IPS-20b (cell line): ENCODE measurements around the gene AFG3L2.

Source experiments
- H3K27ac ChIP-seq: one replicate; pipeline ENCODE4 v1.5.1; 2013; ENCODE audit warnings: low read length
- H3K27me3 ChIP-seq: 2 replicates; pipeline ENCODE4 v1.6.1; 2013; ENCODE audit warnings: mild to moderate bottlenecking, low read length, inconsistent platforms; ENCODE audit not compliant: insufficient read depth
- H3K36me3 ChIP-seq: 2 replicates; pipeline ENCODE4 v1.6.1; 2013; ENCODE audit warnings: low read depth, mild to moderate bottlenecking, inconsistent platforms, low read length, moderate library complexity; ENCODE audit not compliant: insufficient read depth
- H3K4me1 ChIP-seq: 2 replicates; pipeline ENCODE4 v1.6.1; 2013; ENCODE audit warnings: mild to moderate bottlenecking, control low read depth, inconsistent platforms, low read length, moderate library complexity; ENCODE audit not compliant: insufficient read depth
- H3K4me3 ChIP-seq: 2 replicates; pipeline ENCODE4 v1.5.1; 2013; ENCODE audit warnings: mild to moderate bottlenecking, low read length, inconsistent platforms
- H3K9ac ChIP-seq: 2 replicates; pipeline ENCODE4 v1.6.1; 2013; ENCODE audit warnings: low read depth, mild to moderate bottlenecking, inconsistent platforms, low read length, moderate library complexity
- H3K9me3 ChIP-seq: 2 replicates; pipeline ENCODE4 v1.6.1; 2013; ENCODE audit warnings: mild to moderate bottlenecking, low read depth, low read length, inconsistent platforms; ENCODE audit not compliant: insufficient read depth

Gene AFG3L2

DNA sequence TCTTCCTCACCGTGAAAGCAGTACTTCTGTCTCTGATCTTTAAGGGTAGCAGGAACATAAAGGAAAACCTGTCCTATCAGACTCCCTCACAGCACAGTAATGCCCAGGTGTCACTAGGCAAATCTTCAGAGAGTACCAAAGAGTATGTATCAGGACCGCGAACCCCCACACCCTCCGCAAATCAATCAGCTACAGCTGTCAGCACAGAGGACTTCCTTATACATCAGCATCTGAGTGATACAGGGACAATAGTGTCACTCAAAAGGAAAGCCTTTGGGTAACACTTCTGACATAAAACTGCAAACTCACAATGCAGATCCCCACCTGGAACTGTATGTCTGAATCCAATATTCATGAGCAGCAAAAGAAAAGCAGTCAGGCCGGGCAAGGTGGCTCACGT is 2.6 kb downstream of the AFG3L2 start:
- peaks cover 9% of the 10 kb centered on the region; the same call in 1 of the 2 replicates for H3K36me3 ChIP-seq
- no peaks in the 10 kb centered on the region for H3K9me3 ChIP-seq
- no peaks in the 10 kb centered on the region for H3K27me3 ChIP-seq
- no peak overlapping the region for H3K9ac ChIP-seq
- H3K4me3 ChIP-seq, result no peak overlapping the region
- H3K27ac ChIP-seq, result no peak overlapping the region
- H3K4me1 ChIP-seq, result peaks cover 9% of the 10 kb centered on the region; the same call in 1 of the 2 replicates

DNA sequence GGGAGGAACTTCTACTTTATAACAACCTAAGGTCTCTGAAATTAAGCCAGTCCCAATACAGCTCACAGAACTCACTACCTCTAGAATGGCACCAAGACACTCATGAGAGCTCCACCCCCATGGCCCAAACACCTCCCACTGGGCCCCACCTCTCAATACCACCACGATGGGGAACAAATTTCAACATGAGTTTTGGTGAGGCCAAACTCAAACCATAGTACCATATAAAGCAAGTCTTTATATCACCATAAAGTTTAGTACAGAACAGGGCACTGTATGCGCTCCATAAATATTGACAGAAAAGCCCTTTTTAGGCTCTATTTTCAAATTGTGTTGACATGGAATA is 3.3 kb downstream of the AFG3L2 start:
- Histone ChIP-seq H3K9ac (no peak overlapping the region), H3K4me3 (no peak overlapping the region), H3K4me1 (peaks cover 9% of the 10 kb centered on the region; the same call in 1 of the 2 replicates), H3K36me3 (peaks cover 16% of the 10 kb centered on the region), H3K27ac (no peak overlapping the region), H3K27me3 (no peaks in the 10 kb centered on the region), H3K9me3 (no peaks in the 10 kb centered on the region)

DNA sequence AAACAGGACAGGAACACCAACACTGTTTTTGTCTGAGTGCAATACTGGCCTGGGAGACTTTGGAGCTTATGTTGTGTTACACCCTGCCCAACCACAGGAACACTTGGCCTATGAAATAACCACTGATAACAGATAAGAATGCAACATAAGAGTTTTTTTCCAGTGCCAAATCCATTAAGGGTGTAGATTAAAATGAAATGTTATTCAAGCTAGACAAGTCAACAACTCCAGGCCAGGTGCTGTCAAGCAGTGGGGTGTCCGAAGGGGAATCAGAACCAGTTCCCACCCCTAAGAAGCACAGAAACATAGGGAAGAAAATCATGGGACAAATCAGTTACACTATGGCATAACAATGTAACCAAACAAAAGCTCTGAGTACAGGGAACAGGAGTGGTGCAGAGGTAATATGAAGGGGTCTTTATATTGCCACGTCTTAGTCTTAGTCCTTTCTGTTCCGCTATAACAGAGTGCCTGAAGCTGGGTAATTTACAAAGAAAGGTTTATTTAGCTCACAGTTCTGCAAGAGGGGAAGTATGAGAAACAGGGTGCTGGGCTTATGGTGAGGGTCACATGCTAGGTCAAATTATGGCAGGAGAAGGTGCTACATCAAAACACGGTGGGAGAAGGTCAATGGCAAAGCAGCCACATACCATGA is 3.8 kb downstream of the AFG3L2 start:
- Histone ChIP-seq H3K36me3 (peaks cover 19% of the 10 kb centered on the region), H3K9ac (no peak overlapping the region), H3K4me1 (peaks cover 9% of the 10 kb centered on the region; the same call in 1 of the 2 replicates), H3K27me3 (no peaks in the 10 kb centered on the region), H3K4me3 (no peak overlapping the region), H3K27ac (no peak overlapping the region), H3K9me3 (no peaks in the 10 kb centered on the region)

DNA sequence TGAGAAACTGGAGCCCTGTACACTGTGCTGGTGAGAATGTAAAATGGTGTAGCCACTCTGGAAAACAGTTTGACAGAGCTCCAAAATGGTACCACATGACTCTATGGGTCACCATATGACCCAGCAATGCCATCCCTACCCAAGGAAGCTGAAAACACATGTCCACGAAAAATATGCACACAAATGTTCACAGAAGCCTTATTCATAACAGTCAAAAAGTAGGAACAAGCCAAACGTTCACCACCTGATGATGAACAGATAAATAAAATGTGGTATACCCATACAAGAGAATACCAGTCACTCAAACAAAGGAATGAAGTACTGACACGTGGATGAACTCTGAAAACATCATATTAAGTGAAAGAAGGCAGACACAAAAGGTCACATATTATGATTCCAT is 4.6 kb downstream of the AFG3L2 start:
- Histone ChIP-seq H3K9me3 (no peaks in the 10 kb centered on the region), H3K4me1 (peaks cover 9% of the 10 kb centered on the region; the same call in 1 of the 2 replicates), H3K36me3 (peaks cover 25% of the 10 kb centered on the region), H3K4me3 (no peak overlapping the region), H3K27ac (no peak overlapping the region), H3K9ac (no peak overlapping the region), H3K27me3 (no peaks in the 10 kb centered on the region)

DNA sequence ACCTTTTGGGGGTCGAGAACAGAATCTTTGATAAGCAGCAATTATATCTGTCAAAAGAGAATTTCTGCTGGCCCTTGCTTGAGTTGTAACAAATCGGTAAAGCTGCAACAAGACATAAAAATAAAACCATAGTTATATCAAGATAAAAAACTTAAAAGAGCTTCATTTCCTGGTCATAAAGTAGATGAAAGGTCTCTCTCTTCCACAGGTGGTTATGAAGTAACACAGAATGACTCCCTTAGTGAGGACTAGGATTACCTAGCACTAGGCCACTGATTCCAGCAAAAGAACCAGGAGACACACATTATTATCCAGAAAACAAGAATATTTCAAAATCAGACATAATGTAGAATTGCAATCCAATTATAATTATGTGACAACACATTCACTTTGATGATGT is 5.4 kb downstream of the AFG3L2 start:
- Histone ChIP-seq H3K27me3 (no peaks in the 10 kb centered on the region), H3K36me3 (peaks cover 33% of the 10 kb centered on the region), H3K27ac (no peak overlapping the region), H3K4me1 (peaks cover 9% of the 10 kb centered on the region; the same call in 1 of the 2 replicates), H3K4me3 (no peak overlapping the region), H3K9ac (no peak overlapping the region), H3K9me3 (no peaks in the 10 kb centered on the region)

DNA sequence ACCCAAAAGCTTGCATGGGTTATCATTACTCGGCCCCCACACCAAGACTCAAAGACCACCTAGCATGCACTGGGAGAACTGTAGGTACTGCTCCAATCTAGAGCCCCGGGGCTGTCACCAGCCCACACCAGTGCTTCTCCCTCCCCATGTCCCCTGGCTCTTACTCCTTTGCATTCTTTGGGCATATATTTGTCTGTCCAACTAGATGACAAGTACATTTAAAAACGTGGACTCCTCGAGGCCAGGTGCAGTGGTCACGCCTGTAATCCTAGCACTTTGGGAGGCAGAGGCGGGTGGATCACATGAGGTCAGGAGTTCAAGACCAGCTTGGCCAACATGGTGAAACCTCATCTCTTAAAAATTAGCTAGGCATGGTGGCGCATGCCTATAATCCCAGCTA is 7.8 kb downstream of the AFG3L2 start:
- Histone ChIP-seq H3K36me3 (peaks cover 50% of the 10 kb centered on the region), H3K4me1 (peaks cover 9% of the 10 kb centered on the region; the same call in 1 of the 2 replicates), H3K9me3 (no peaks in the 10 kb centered on the region), H3K27me3 (no peaks in the 10 kb centered on the region), H3K9ac (no peak overlapping the region), H3K27ac (no peak overlapping the region), H3K4me3 (no peak overlapping the region)

DNA sequence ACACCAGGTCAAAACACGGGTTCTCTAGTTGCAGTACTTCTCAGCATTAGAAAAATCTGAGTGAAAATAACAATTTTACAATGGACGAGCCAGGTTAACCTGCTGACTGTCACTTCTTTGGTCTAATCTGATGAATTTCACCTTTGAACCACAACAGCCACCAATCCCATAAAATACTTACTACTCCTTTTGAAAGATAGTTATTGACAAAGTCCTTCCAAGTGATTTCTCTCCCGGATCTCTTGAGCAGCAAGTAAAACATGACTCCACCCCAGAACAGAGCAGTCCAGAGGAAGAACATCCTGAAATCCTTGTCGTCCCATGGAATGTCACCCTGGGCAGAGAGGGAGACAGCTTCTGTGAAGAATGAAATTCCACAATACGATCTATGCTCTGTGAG is 10.2 kb downstream of the AFG3L2 start:
- Histone ChIP-seq H3K9me3 (no peaks in the 10 kb centered on the region), H3K4me3 (no peak overlapping the region), H3K4me1 (no peaks in the 10 kb centered on the region), H3K36me3 (peaks cover 68% of the 10 kb centered on the region), H3K27me3 (no peaks in the 10 kb centered on the region), H3K9ac (no peak overlapping the region), H3K27ac (no peak overlapping the region)

DNA sequence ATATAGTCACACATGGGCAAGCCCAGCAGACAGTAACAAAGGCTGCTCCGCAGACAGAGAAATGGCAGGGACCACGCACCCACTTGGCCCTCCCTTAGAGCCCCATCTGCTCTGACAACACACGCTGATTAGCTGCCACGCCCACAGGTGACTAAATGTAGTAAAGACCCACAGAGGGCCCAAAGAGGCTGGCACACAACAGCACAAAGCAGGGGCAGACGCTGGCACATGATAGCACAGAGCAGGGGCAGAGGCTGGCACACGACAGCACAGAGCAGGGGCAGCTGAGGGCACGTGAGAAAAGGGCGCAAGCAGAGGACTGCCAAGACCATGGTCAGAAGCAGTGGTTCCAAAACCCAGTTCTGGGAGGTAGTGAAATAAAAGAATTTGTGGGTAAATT is 10.6 kb downstream of the AFG3L2 start:
- H3K27me3 ChIP-seq, result no peaks in the 10 kb centered on the region
- H3K36me3 ChIP-seq, result peaks cover 72% of the 10 kb centered on the region
- no peak overlapping the region for H3K9ac ChIP-seq
- no peak overlapping the region for H3K27ac ChIP-seq
- no peak overlapping the region for H3K4me3 ChIP-seq
- no peaks in the 10 kb centered on the region for H3K9me3 ChIP-seq
- no peaks in the 10 kb centered on the region for H3K4me1 ChIP-seq

DNA sequence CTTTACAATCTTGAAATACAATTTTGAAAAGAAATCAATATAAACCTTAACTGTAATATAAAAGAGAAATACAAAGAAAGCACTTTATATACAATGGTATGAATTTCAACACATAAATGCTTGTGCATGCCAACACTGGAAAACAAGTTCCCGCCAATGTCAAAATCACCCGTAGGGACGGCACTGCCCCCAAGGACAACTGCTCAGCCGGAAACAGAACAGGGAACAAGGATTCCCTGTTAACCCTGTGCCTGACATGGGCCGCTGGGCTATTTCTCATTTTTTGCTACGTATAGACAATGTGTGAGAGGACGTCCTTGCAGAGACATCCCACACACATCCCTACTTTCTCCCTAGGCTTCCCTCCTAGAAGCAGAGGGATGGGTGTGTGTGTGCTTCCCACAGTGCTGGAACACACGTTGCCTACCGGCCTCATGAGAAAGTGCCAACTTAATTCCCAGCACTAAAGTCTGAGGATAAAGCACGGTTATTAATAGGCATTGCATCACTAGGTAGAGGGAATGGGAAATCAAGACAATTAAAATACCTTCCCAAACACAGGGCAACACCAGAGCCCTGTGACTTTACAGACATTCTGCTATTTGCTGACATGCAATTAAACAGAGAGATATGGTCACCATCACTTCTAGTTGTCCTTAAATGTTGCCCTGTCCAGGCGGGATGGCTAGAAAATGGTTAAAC is 14.4 kb downstream of the AFG3L2 start:
- Histone ChIP-seq H3K27ac (no peak overlapping the region), H3K36me3 (peaks cover 94% of the 10 kb centered on the region), H3K4me1 (no peaks in the 10 kb centered on the region), H3K9me3 (no peaks in the 10 kb centered on the region), H3K4me3 (no peak overlapping the region), H3K27me3 (no peaks in the 10 kb centered on the region), H3K9ac (no peak overlapping the region)

DNA sequence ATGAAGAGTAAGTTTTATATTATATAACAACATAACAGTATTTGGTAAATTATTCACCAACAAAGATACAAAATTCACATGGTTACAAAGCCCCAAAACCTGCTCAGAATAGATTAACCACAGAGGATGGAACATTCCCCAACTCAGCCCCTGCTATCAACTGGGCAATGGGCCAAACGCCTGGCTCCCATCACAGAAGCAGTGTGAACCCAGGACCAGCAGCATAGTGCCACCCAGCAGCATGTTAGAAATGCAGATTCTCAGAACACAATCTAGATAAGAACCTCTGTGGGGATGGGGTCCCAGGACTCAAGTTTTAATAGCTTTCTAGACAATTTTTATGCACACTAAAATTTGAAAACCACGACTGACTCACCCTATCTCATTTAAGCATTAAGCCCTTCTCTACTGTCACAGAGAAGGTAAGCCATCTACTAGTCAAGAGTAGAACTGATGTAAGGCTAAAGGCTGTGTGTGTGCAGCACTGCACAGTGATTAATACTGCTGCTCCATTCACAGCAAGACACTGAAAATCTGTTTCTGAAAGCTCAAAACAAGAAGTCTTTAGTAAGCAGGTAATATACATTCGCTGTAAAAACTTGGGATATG is 15.2 kb downstream of the AFG3L2 start:
- Histone ChIP-seq H3K27me3 (no peaks in the 10 kb centered on the region), H3K4me1 (no peaks in the 10 kb centered on the region), H3K9me3 (no peaks in the 10 kb centered on the region), H3K9ac (no peak overlapping the region), H3K4me3 (no peak overlapping the region), H3K36me3 (peaks cover 94% of the 10 kb centered on the region), H3K27ac (no peak overlapping the region)

DNA sequence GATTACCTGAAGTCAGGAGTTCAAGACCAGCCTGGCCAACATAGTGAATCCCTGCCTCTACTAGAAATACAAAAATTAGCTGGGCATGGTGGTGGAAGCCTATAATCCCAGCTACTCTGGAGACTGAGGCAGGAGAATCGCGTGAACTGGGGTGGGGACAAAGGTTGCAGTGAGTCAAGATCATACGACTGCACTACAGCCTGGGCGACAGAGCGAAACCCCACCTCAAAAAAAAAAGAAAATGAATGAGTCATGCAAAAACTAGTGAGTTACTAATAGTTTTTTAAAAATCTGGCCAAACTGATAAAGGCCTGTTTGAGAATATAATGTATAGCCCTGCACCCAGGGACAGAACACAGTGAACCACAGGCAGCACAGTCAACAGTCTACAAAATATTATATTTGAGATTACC is 17.5 kb downstream of the AFG3L2 start:
- Histone ChIP-seq H3K4me3 (no peak overlapping the region), H3K9ac (no peak overlapping the region), H3K4me1 (no peaks in the 10 kb centered on the region), H3K27ac (no peak overlapping the region), H3K9me3 (no peaks in the 10 kb centered on the region), H3K27me3 (no peaks in the 10 kb centered on the region), H3K36me3 (peaks cover 96% of the 10 kb centered on the region)

DNA sequence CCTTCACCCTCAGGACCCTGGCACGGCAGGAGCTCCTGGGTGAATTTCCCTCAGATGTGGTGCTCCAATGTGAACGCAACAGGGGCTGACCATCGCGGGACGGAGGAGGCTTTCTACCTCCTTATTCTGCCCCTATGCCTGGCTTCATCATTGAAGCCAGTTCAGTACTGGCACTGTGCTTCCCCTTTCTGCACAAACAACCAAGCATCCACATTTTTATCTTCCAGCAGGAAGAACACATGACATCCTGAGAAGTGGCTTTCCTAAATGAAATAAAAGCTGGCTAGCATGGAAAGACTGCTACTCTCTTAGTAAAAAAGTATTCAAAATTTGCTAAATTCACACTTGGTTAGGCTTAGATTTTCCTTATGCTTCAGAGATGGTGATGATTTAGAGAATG is 24.8 kb downstream of the AFG3L2 start:
- H3K27ac ChIP-seq, result no peak overlapping the region
- no peak overlapping the region for H3K4me3 ChIP-seq
- no peaks in the 10 kb centered on the region for H3K27me3 ChIP-seq
- H3K9me3 ChIP-seq, result no peaks in the 10 kb centered on the region
- peaks cover 94% of the 10 kb centered on the region for H3K36me3 ChIP-seq
- no peak overlapping the region for H3K9ac ChIP-seq
- no peaks in the 10 kb centered on the region for H3K4me1 ChIP-seq
